Heart left ventricle (tissue), 13 donors: Measurements from ENCODE around the gene CFAP161.

Experiments
- CTCF ChIP-seq, 12 donors: fragments of 200-600 bp; sonication (generic) in 4 of 12; IDR thresholded peaks; one replicate each; pipeline versions ENCODE4 v1.5.0 to v1.8.0; 2018 to 2022; ENCODE audit warnings: antibody characterized with exemption in 12 of 12, mild to moderate bottlenecking in 5 of 12
- POLR2A ChIP-seq, 2 donors: fragments of 450-650 bp; IDR thresholded peaks; one replicate each; pipeline ENCODE4 v1.6.1; 2017; ENCODE audit warnings: antibody characterized with exemption in 2 of 2, mild to moderate bottlenecking in 2 of 2, moderate library complexity in 2 of 2
- donor health status: ischemic (EF 13 %, LVEDD 7.1; RV severe dilation, severe dysfunction).
- donor health status: DM: no; HTN: yes; CAD: no.
- donor health status: DM: no; HTN: no; CAD: no.
- donor health status: ischemic (EF 25% LVEDD 6.9; RV normal size, moderate dysfunction).
- donor health status: ischemic (EF 25% LVEDD 5.7; RV mildly dilated, moderate dysfunction).
- donor health status: ischemic (EF 35%, LVEDD 5.7; RV mildly dilated, moderate dysfunction).
- donor health status: nonischemic (EF 11% LVEDD 7.7; RV severe dilation, severe dysfunction).
- donor health status: DM: yes; HTN: yes; CAD: no.
- donor health status: PGD.
- donor health status: ischemic (EF 29% LVEDD 5.4; RV normal size, mild dysfunction).
- donor health status: nonischemic (EF 23%, LVEDD 6.1; RV moderate dilation, normal function).

- TF ChIP-seq CTCF (IDR thresholded peaks at IDR 0.05) (no peak), POLR2A (IDR thresholded peaks at IDR 0.05) (no peak)
Measured at GRCh38 chr15:81189583-81190283, 55.7 kb downstream of the CFAP161 start.
